Measurements from ENCODE around the gene RXRG.
A peak's percentile ranks its signal among the peaks of the same experiment; 100 is the strongest.

RXRG gene

DNA sequence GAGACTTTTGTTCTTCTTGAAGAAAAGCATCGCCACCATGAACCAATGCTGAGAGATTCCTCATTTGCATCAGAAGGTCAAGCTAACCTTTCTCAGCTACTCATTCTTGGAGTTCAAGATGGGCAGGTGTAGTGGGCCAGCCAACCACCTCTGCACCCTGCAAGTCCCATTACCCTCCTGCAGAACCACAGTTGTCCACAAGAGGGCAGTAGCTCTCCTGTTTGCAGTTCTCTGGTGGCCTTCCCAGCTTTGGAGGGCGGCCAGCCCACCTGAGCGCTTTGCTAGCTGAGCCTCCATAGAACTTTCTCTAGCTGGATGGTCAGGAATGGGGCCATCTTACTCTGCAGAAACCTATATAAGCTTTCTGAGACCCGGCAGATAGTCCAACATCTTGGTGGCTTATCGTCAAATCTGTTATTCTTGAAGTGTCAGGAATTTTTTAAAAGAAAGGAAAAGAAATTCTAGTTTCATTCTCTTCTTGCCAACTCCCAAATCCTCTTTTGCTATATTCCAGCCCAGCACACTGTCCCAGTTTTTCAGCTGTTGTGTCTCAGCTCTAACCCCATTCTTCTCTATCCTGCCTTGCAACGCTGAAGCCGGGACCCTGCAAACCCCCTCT, 77.4 kb downstream of the RXRG start:
- peak; percentile 72 for DNase-seq (ENCODE audit: low read depth)

DNA sequence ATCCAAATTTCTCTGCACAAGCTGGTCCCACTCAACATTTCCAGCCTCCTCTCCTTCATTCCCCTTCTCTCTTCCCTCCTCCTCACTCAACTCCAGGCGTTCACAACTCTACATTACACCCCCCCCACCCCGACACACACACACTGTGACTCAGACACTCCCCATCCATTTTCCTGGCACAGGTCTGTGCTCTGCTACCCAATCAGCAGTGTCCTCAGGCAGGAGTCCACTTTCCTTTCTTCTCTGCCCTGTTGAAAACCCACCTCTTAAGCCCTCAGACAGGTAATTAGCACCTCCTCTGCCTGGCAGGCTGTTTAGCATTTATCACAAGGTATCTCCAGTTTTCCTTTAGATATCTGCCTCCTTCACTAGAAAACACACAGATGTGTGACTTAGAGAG, 79.6 kb downstream of the RXRG start:
- peak; percentile 5 for DNase-seq (ENCODE audit: low read depth)

DNA sequence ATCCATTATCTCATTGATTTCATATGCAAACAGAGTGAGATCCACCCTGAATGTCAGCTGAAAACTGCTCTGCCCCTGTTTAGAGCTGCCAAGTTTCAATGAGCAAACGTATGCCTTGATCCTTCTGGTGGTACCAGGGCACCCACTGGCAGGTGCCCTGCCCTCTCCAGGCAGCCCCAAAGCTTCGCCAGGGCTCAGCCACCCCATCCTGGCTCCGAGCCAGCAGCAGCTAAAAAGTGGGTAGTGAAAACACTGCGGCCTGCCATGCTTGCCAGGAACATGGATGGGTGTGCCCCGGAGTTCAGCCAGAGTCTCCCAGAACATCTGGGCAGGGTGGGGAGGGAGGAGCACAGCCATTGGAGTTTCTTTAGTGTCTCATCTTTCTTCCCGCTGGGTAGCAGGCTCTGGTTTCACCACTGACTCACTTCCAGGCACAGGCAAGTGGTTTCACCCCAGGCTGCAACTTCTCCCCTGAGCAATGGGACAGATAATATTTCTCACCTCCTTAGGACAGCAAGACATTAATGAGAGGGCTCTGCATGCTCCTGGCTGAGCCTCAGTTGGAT, 80.3 kb downstream of the RXRG start:
- peak; percentile 16 for DNase-seq (ENCODE audit: low read depth)

DNA sequence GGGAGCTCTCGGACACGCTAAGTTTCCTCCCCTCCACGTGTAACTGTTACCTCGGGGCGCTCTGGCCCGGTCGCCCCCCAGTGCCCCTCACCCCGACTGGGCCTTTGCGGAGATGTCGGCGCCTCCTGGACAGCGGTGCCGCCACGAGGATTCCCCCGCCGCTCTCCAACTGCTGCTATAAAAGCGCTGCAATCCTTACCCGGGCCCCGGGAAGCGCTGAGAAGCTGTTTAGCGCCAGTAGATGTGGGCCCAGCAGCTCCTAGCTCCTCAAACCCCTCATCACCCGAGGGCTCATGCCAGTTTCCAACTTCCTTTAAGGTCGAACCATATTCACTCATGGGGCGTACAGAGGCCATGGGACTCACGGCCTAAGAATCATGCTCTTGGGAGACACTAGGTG, 88.0 kb downstream of the RXRG start:
- DNase-seq (ENCODE audit: low read depth) = no peak

DNA sequence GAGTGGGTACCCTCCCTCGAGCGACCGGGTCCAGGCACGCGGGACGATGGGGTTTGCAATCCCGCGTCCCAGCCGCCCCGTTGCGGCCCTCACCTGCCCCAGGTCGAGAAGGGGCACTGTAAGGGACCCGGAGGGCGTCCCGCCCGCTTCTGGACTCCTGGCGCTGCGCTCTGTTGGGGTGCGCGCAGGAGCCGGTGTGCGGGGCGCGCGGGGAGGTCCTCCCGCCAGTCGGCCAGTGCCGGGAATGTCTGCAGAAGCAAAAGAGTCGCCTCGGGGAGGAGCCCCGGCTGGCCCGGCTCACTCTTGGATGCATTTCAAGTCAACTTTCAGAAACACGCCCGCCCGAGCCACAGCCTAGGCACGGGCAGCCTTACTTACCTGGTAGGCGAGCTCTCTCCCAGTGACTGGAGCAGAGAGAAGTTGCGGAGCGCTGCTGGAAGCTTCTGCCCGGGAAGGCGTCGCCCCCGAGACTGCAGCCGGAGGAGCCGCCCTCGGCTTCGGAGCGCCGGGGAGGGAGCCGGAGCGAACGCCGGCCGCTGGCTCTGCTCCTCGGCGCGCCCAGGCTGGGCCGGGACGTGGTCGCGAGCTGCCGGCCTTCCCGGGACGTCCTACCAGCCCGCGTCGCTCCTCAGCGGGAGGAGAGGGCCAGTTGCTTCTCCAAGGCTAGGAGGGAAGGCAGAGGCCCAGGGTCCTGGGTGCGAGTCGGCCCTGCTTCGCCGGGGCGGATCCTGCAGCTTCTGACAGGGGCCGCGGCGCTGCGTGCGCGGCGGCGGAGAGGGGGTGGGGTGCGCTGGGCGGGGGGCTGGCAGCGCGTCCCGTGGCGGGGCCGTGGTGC, 88.7 kb downstream of the RXRG start, which contains the start of gene LMX1A:
TSS of gene LMX1A (minus strand) at position 739 of the 835 bp plus-strand sequence. CDS start 1,156 bp downstream, outside the sequence.
- no peak for DNase-seq (ENCODE audit: low read depth)

DNA sequence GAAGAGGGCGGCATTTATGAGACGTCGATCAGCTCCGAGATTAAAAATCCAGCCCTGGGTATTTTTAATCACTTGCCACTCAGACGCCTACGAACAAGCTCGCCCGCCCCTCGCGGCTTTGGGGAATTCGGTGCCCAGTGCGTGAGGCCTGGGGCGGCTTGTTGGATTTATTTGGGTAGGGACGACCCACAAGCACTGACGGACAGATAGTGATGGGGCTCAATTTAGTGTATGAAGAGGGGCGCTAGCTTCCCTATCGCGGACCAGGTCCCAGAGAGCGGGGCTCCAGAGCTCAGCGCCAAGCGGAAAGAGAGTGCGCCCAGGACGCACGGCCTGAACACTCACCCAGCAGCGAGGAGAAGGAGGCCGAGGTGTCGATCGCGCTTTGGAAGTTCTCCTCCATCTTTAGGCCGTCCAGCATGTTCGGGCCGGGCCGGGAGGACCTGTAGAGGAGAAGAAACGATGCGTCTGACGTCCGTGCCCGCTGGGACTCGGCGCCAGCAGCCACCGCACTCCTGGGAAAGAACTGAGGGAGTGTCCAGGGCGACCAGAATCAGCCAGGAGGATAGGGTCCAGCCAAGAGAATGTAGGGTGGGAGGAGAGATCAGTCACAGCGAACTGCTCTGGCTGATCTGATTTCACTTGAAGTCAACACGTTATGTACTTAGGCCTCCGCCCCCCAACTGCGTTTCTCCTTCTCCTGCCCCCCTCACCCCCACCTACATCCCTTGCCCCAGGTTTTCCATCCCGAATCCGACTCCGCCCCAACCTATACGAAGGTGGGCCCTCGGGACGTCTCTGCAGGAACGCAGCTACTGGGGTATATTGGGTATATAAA, 89.6 kb downstream of the RXRG start:
- no peak for DNase-seq (ENCODE audit: low read depth)

DNA sequence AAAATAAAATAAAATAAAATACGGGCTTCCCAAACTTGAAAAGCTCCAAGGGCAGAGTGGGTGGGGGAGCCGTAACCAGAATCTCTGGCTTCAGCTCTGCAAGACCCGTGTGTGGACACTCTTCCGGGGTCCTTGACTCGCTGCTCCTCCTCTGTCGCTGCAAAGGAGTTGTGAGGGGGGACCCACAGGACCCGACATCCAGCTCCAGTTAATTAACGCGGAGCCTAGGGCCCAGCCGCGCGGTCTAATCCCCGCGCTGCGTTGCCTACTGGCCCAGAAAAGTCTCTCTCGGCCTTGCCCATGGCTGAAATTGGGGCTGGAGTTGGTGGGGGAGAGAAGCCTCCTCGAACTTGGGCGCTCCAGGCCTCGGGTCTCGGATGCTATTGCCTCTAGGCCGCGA, 90.2 kb downstream of the RXRG start:
- no peak for DNase-seq (ENCODE audit: low read depth)

DNA sequence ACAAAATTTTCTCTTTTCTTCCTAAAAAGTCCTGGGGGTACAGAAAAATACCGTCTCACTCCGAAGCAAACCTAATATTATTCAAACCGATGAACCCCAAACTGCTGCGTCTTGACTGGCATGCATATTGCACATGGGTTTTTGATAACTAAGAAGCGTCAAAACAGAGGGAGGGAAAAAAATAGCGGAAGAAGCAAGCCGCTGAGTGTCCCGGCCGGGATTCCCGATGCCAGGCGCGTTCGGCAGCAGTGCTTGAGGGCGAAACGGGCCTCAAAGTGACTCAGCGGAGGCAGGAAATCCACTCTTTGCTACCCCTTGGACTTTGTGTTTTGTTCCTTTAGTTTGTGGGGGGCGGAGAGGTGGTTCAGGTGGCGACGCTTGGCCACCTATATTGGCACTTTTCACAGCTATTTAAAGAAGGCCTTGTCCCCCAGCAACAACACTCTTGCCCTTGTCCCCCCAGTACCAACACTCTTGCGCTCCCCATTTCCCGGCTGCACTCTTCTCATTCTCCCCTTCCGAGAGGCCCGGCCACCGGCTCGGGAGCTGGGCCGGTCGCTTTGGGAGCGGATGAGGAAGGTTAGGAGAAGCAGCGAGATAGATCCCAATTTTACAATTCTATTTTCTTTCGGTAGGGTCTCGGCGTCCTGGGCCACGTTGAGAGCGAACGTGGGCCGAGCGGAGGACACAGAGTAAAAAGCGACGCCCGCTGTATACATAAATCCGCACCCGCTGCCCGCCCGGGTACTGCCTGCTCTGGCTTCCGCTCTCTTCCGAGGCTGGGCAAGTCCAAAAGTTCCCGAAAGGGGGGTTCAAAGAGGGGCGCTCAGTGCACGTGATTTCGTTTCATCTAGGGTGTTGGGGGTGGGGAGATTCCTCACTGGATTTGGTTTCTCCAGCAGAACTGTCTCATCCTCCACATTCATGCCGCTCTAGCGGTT, 90.9 kb downstream of the RXRG start:
- DNase-seq (ENCODE audit: low read depth) = peak; percentile 6

DNA sequence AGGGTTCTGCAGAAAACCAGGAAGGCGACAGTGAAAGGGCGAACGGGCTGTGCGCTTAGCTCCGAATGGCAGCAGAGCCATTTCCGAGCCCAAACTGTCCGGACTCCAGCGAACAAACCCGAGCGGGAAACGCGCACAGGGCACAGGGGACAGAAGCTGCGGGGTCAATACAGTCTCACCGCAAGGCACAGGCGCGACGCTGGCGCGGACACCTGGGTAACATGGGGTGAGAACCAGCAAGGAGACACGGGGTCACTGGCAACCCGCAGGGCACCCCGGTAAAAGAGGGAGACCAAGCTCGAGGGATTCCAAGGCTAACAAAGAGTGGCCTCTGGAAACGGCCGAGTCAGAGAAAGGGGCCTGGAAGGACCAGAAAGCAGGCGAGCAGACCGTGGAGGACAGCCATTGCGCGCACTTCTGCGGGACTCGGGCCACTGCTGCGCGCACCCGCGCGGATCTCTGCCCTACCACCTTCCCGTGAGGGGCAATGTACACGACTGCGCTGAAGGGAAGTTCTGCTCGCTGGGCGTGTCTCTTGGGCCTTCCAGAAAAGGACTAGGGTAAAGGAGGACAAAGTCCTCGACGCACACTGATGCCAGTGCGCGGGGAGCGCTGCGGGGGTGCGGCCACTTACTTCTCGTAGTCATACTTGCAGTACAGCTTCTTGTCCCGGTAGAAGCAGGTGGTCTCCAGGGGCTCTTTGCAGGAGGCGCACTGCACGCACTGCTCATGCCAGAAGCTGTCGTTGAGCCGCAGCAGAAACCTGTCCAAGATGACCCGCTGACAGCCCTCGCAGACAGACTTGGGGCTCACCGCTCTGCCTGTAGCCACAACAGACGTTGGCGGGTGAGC, 92.3 kb downstream of the RXRG start:
- no peak for DNase-seq (ENCODE audit: low read depth)

DNA sequence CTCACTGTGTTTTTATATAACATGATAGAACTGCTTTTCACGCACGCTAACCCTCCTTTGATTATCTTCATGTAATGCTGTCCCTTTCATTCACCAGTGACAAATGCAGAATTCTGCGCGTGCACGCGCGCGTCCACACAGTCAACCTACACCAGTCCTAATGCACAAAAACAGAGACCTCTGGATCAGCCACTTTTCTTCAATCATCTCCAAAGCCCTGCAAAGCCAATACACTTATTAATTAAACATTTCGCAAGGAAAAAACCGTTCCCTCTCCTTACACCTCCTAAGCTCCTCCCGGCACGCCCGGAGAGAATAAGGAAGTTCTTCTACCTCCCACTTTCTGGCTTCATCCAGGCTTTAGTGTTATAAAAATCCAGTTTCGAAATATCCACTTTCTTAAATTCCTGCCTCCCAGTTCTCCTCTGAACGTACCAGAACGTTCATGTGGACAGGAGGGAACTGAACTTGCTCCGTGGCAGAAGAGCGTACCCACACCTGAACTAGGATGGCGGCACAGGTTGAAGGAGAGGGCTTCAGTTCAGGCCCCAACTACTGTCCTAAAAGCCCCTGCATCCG, 93.0 kb downstream of the RXRG start:
- no peak for DNase-seq (ENCODE audit: low read depth)
